Spleen (tissue), 11 donors: ENCODE data around the gene COBL. TPM values are rescaled to one million over a fixed set of nuclear protein-coding genes. Genes with fewer than 3 reads are reported as not detected.

ENCODE experiments used
- DNase-seq: peaks from one replicate; pipeline ENCODE4 v3.0.0-alpha.2; 2020
- H3K27ac ChIP-seq, 8 donors: fragments of 200-600 bp; sonication (generic) in 7 of 8; 1 replicate in 4 of 8; 2 replicates in 4 of 8; pipeline versions ENCODE4 v1.5.0 to v1.8.0; 2016 to 2021; ENCODE audit warnings: inconsistent platforms in 4 of 8, mild to moderate bottlenecking in 4 of 8, moderate library complexity in 1 of 8
- H3K27me3 ChIP-seq, 7 donors: fragments of 200-600 bp; sonication (generic) in 6 of 7; replicated peaks in 1 of 7; 1 replicate in 4 of 7; 2 replicates in 3 of 7; pipeline versions ENCODE4 v1.5.0 to v1.8.0; 2016 to 2021; ENCODE audit warnings: inconsistent platforms in 3 of 7, mild to moderate bottlenecking in 1 of 7
- H3K36me3 ChIP-seq, 6 donors: fragments of 200-600 bp; sonication (generic) in 5 of 6; 1 replicate in 4 of 6; 2 replicates in 2 of 6; pipeline versions ENCODE4 v1.5.0 to v1.8.0; 2016 to 2021; ENCODE audit warnings: inconsistent platforms in 2 of 6
- H3K4me1 ChIP-seq, 6 donors: fragments of 200-600 bp; sonication (generic) in 5 of 6; 1 replicate in 3 of 6; 2 replicates in 3 of 6; pipeline versions ENCODE4 v1.5.0 to v1.8.0; 2016 to 2021; ENCODE audit warnings: inconsistent platforms in 3 of 6
- H3K4me3 ChIP-seq, 8 donors: fragments of 200-600 bp; sonication (generic) in 7 of 8; 1 replicate in 4 of 8; 2 replicates in 4 of 8; pipeline versions ENCODE4 v1.5.0 to v1.8.0; 2016 to 2021; ENCODE audit warnings: inconsistent platforms in 4 of 8, mild to moderate bottlenecking in 4 of 8, moderate library complexity in 2 of 8
- H3K9me3 ChIP-seq, 8 donors: fragments of 200-600 bp; sonication (generic) in 7 of 8; 1 replicate in 4 of 8; 2 replicates in 4 of 8; pipeline versions ENCODE4 v1.5.0 to v1.8.0; 2016 to 2021; ENCODE audit warnings: inconsistent platforms in 4 of 8
- CTCF ChIP-seq, 11 experiments: fragments of 200-600 bp in 7 of 11; fragments of 450-650 bp in 4 of 11; sonication (generic) in 4 of 11; IDR thresholded peaks in 8 of 11; conservative IDR thresholded peaks in 3 of 11; 1 replicate in 7 of 11; 2 replicates in 4 of 11; pipeline versions ENCODE4 v1.4.0 to v1.8.0; 2016 to 2021; ENCODE audit warnings: antibody characterized with exemption in 11 of 11, inconsistent platforms in 4 of 11, mild to moderate bottlenecking in 1 of 11
- POLR2A ChIP-seq, 3 donors: fragments of 450-650 bp; IDR thresholded peaks; one replicate each; pipeline ENCODE4 v1.5.1; 2017; ENCODE audit warnings: antibody characterized with exemption in 3 of 3, mild to moderate bottlenecking in 1 of 3
- POLR2AphosphoS5 ChIP-seq, 3 donors: sonication (generic); formaldehyde crosslinking; IDR thresholded peaks; one replicate each; pipeline ENCODE4 v1.5.1; 2017; ENCODE audit warnings: antibody characterized with exemption in 3 of 3
- WGBS, 5 donors: extraction: QIAGEN DNeasy Blood & Tissue Kit in 3 of 5; methylation state at CpG; one replicate each; pipeline versions ENCODE4 v1.1.5 to v1.1.7; 2013 to 2018; 5-methylcytosine and 5-hydroxymethylcytosine counted together
- intact Hi-C: fragments of 100-400 bp; cut with DNase I; formaldehyde crosslinking; loops from one replicate; pipeline ENCODE4 v1.15.0; 2023; ENCODE audit warnings: low total_unique reads
- polyA plus RNA-seq, 3 donors: library from polyadenylated mRNA; stranded (reverse); fragments of 200-250 nt; gene quantifications; one replicate each; pipeline ENCODE4 v1.2.1, GENCODE V29; 2013
- total RNA-seq, 7 donors: library from RNA; depleted of rRNA in 3 of 7; stranded (reverse); fragments of >200 nt in 3 of 7; fragmentation: NEBNext Ultra II Directional in 4 of 7; extraction: Animal tissue kit (Norgen Biotek cat#: 25700) in 4 of 7; gene quantifications; one replicate each; pipeline versions ENCODE4 v1.1.0 to v1.2.1, GENCODE V29; 2016 to 2021
- donor health status: healthy with polysubstance abuse.
- donor health status: DM: no; HTN: no; CAD: no; lungs with moderate emphysema.
- donor health status: DM: no; HTN: no; CAD: no.
- donor health status: Bipolar disorder and iron deficiency.
- donor health status: healthy.
- donor health status: DM: no; HTN: no; CAD: no.
- donor health status: DM: yes; HTN: yes; CAD: no.

Gene COBL
- total and polyA plus RNA-seq, 10 donors, result 0.09 to 0.80 (median 0.57) TPM; not detected in 1

- intact Hi-C loops, result no loop called here
- no peak for DNase-seq
- TF ChIP-seq POLR2AphosphoS5 (IDR thresholded peaks at IDR 0.05) (no peak), POLR2A (IDR thresholded peaks at IDR 0.05) (no peak), CTCF (IDR thresholded peaks at IDR 0.05 in 8 of 11, conservative IDR thresholded peaks at IDR 0.05 in 3 of 11) (no peak)
- no peak overlapping the region for H3K4me3 ChIP-seq
- H3K27me3 ChIP-seq, result no peaks in the 10 kb centered on the region
- 87 to 96% (median 94%) methylated on average over 14 of the region's 14 CpGs for WGBS, 5 donors
- no peaks in the 10 kb centered on the region for H3K4me1 ChIP-seq
- no peaks in the 10 kb centered on the region for H3K9me3 ChIP-seq
- no peaks in the 10 kb centered on the region for H3K36me3 ChIP-seq
- H3K27ac ChIP-seq, result no peak overlapping the region
These were observed 233.6 kb downstream of the COBL start for GRCh38 chr7:51082940-51083533.

- 83 to 88% (median 85%) methylated on average over 19 of the region's 19 CpGs for WGBS, 5 donors
- Histone ChIP-seq H3K4me3 (no peak overlapping the region), H3K4me1 (no peaks in the 10 kb centered on the region), H3K27me3 (no peaks in the 10 kb centered on the region), H3K9me3 (no peaks in the 10 kb centered on the region), H3K27ac (no peak overlapping the region), H3K36me3 (no peaks in the 10 kb centered on the region)
- DNase-seq, result no peak
- intact Hi-C loops, result no loop called here
- no peak for TF ChIP-seq POLR2A (IDR thresholded peaks at IDR 0.05)
- no peak for TF ChIP-seq POLR2AphosphoS5 (IDR thresholded peaks at IDR 0.05)
- no peak for TF ChIP-seq CTCF (IDR thresholded peaks at IDR 0.05 in 8 of 11, conservative IDR thresholded peaks at IDR 0.05 in 3 of 11)
These were observed 234.3 kb downstream of the COBL start for GRCh38 chr7:51082096-51082840.

- intact Hi-C loops, result no loop called here
- Histone ChIP-seq H3K9me3 (no peaks in the 10 kb centered on the region), H3K27me3 (no peaks in the 10 kb centered on the region), H3K4me1 (no peaks in the 10 kb centered on the region), H3K27ac (no peak overlapping the region), H3K36me3 (no peaks in the 10 kb centered on the region), H3K4me3 (no peak overlapping the region)
- no peak for DNase-seq
- TF ChIP-seq POLR2AphosphoS5 (IDR thresholded peaks at IDR 0.05) (no peak), CTCF (IDR thresholded peaks at IDR 0.05 in 8 of 11, conservative IDR thresholded peaks at IDR 0.05 in 3 of 11) (no peak), POLR2A (IDR thresholded peaks at IDR 0.05) (no peak)
- WGBS, 5 donors, result 73 to 83% (median 76%) methylated on average over 11 of the region's 11 CpGs
These were observed 235.2 kb downstream of the COBL start for GRCh38 chr7:51081270-51081890.
